Brain microvascular endothelial cell (primary cell): Measurements from ENCODE around the gene OR5B21.
A peak's percentile ranks its signal among the peaks of the same experiment; 100 is the strongest.

Source experiments
- DNase-seq: peaks from one replicate; pipeline ENCODE4 v3.0.0-alpha.2; 2020
- H3K27ac ChIP-seq: fragments of 250-450 bp; sonication (Bioruptor Pico); 2 replicates; pipeline ENCODE4 v1.5.1; 2020; ENCODE audit warnings: mild to moderate bottlenecking, moderate library complexity
- H3K27me3 ChIP-seq: fragments of 250-450 bp; sonication (Bioruptor Pico); replicated peaks from 2 replicates; pipeline ENCODE4 v1.5.1; 2020; ENCODE audit warnings: mild to moderate bottlenecking
- H3K36me3 ChIP-seq: fragments of 250-450 bp; sonication (Bioruptor Pico); replicated peaks from 2 replicates; pipeline ENCODE4 v1.5.1; 2020; ENCODE audit warnings: mild to moderate bottlenecking
- H3K4me3 ChIP-seq: 2 replicates; pipeline ENCODE4 v1.5.1; 2011; ENCODE audit warnings: low read depth, mild to moderate bottlenecking, control low read depth, low read length, moderate library complexity
- in situ Hi-C: cut with HindIII; loops from 2 replicates; pipeline ENCODE4 v1.10.0; 2017; ENCODE audit warnings: low sequenced_read_pairs, low pct_ligation_motif_present
- TF ChIP-seq, protein P1 (sequence below): IDR thresholded peaks from 2 replicates; pipeline ENCODE4 v1.5.1; 2011; ENCODE audit warnings: low read depth, mild to moderate bottlenecking, moderate library complexity, low read length, control low read depth, inconsistent platforms; ENCODE audit errors: missing control alignments

The OR5B21 gene

DNA sequence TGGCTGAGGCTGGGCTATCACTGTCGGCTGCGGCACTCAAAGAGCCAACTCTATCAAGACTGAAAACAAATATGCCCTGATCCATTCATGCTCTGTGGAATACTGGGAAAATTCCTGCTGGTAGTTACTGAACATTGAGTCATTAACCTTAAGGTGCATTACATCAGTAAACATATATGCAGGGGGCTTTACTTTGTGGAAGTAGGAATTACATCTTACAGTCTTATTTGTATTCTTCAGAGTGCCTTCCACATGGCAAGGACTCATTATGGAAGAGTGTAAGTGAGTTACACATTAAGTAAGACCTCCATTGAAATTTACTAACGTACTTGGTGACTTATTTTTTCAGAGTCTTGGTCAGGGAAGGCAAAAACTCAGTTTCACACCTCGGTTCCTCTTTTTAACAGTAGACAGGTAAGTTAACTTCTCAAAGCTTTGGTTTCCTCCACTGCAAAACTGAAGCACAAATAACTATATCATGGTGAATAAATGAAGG is 4.5 kb downstream of the OR5B21 start:
- H3K4me3 ChIP-seq: no peak overlapping the region
- no peaks in the 10 kb centered on the region for H3K36me3 ChIP-seq
- H3K27me3 ChIP-seq: no peaks in the 10 kb centered on the region
- in situ Hi-C loops: loop anchor here (25.0 kb wide), 1 partner anchor 691 kb away; no protein-coding TSS in a partner anchor
- no peak for DNase-seq
- TF ChIP-seq, protein P1, sequence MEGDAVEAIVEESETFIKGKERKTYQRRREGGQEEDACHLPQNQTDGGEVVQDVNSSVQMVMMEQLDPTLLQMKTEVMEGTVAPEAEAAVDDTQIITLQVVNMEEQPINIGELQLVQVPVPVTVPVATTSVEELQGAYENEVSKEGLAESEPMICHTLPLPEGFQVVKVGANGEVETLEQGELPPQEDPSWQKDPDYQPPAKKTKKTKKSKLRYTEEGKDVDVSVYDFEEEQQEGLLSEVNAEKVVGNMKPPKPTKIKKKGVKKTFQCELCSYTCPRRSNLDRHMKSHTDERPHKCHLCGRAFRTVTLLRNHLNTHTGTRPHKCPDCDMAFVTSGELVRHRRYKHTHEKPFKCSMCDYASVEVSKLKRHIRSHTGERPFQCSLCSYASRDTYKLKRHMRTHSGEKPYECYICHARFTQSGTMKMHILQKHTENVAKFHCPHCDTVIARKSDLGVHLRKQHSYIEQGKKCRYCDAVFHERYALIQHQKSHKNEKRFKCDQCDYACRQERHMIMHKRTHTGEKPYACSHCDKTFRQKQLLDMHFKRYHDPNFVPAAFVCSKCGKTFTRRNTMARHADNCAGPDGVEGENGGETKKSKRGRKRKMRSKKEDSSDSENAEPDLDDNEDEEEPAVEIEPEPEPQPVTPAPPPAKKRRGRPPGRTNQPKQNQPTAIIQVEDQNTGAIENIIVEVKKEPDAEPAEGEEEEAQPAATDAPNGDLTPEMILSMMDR: no peak
- no peak overlapping the region for H3K27ac ChIP-seq

DNA sequence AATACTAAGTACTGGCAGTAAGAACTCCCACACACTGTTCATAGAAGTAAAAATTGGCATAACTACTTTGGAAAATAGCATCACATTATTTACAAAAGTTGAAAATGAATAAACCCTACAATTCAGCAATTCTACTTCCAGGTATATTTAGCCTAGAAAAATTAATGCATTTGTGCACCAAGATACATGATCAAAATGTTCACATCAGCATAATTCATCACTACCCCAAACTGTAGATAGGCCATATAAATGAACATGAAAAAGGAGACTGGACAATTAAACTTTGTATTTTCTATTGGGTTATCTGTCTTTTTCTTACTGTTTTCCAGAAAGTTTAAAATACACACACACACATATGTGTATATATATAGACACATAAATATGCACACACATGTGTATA is 5.9 kb downstream of the OR5B21 start:
- in situ Hi-C loops: loop anchor here (25.0 kb wide), 1 partner anchor 690 kb away; no protein-coding TSS in a partner anchor
- Histone ChIP-seq H3K27me3 (no peaks in the 10 kb centered on the region), H3K27ac (no peak overlapping the region), H3K36me3 (no peaks in the 10 kb centered on the region), H3K4me3 (no peak overlapping the region)
- no peak for DNase-seq
- TF ChIP-seq, protein P1: no peak

DNA sequence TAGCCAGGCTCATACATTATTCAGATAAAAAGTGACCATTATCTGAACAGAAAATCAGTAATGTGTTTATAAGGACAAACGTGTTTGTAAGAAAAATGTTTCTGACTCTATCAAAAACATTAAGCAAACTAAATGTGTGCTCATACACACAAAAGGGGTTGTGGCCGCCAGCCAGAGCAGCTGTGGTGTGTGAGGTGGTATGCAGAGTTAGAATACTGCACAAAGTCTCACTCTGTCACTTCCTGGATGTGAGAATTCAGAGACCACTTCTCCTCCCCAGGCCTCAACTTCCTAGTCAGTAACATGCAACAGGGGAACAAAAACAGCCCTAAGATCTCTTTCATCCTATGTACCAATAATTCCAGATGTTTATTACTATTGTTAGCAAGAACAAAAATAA is 9.4 kb downstream of the OR5B21 start:
- in situ Hi-C loops: no loop called here
- no peaks in the 10 kb centered on the region for H3K36me3 ChIP-seq
- H3K27ac ChIP-seq: no peak overlapping the region
- no peak overlapping the region for H3K4me3 ChIP-seq
- no peak for DNase-seq
- no peaks in the 10 kb centered on the region for H3K27me3 ChIP-seq
- TF ChIP-seq, protein P1: no peak

DNA sequence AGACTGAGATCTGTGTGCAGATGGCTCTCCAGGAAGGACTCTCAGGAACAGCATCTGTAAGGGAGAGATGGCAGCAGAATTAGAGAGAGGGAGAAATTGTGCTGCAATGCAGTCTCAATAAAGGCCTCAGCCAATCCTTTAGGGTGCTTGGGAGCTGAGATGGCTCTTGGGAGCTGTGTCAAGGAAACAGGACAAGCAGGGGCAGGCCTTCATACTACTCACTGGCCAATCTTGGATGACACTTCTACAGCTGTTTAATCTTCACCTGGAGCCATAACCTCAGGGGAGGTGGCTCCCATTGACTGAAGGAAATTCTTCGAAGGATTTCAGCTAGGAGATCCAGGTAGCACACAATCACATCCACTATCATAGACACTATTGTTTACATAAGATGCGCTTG is 10.0 kb downstream of the OR5B21 start:
- H3K4me3 ChIP-seq: no peak overlapping the region
- H3K27me3 ChIP-seq: no peaks in the 10 kb centered on the region
- H3K27ac ChIP-seq: no peak overlapping the region
- H3K36me3 ChIP-seq: no peaks in the 10 kb centered on the region
- in situ Hi-C loops: no loop called here
- no peak for DNase-seq
- TF ChIP-seq, protein P1: no peak

DNA sequence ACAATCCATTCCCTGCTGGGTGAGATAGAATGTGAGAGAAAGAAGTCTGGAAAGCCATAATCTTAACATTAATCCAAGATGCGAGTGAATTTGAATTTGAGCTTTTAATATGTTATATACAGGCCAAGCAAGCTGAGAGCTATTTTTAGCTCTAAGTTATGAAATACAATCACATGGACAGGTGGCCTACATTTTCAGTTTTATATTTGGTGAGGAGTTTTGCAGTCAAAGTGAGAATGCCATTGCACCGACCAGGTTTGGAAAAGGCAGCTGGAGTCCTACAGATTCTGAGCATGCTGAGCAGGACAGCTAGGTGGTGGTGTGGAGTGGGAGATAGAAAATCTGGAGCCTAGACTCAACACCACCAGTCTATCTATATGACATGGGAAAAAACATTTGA is 12.0 kb downstream of the OR5B21 start:
- no peaks in the 10 kb centered on the region for H3K36me3 ChIP-seq
- H3K27me3 ChIP-seq: no peaks in the 10 kb centered on the region
- TF ChIP-seq, protein P1: no peak
- H3K4me3 ChIP-seq: no peak overlapping the region
- DNase-seq: no peak
- in situ Hi-C loops: no loop called here
- H3K27ac ChIP-seq: no peak overlapping the region

DNA sequence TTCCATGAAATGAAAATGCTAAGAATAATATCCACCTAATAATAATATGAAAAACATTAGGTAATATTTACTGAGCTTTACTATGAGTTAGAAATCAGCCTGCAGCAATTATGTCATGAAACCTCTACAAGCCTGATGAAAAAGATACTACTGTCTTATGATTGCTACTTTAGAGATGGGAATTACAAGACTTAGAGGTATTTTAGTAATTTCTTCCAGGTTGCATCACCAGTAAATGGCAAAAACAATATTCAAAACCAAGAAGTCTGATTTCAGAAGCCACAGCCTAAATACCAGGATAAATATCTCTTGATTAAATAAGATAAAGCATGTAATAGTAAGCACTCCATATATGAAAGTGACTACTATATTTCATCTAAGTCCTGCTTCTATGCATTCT is 13.8 kb downstream of the OR5B21 start:
- Histone ChIP-seq H3K27ac (peak overlapping the region; percentile 69), H3K4me3 (no peak overlapping the region), H3K27me3 (no peaks in the 10 kb centered on the region), H3K36me3 (no peaks in the 10 kb centered on the region)
- TF ChIP-seq, protein P1: no peak
- DNase-seq: no peak
- in situ Hi-C loops: no loop called here
